Peyer's patch (tissue), 4 donors: ENCODE data around the gene LRP1-AS.

Experiments used
- POLR2A ChIP-seq, 2 donors: fragments of 450-650 bp; IDR thresholded peaks; one replicate each; pipeline ENCODE4 v1.5.1; 2017; ENCODE audit warnings: antibody characterized with exemption in 2 of 2, mild to moderate bottlenecking in 2 of 2, moderate library complexity in 2 of 2
- TF ChIP-seq, protein P1 (sequence below), 6 experiments: fragments of 450-650 bp in 4 of 6; fragments of 200-600 bp in 2 of 6; sonication (generic) in 1 of 6; IDR thresholded peaks; one replicate each; pipeline ENCODE4 v1.5.1; 2017 to 2019; ENCODE audit warnings: antibody characterized with exemption in 6 of 6, mild to moderate bottlenecking in 3 of 6, moderate library complexity in 1 of 6

DNA sequence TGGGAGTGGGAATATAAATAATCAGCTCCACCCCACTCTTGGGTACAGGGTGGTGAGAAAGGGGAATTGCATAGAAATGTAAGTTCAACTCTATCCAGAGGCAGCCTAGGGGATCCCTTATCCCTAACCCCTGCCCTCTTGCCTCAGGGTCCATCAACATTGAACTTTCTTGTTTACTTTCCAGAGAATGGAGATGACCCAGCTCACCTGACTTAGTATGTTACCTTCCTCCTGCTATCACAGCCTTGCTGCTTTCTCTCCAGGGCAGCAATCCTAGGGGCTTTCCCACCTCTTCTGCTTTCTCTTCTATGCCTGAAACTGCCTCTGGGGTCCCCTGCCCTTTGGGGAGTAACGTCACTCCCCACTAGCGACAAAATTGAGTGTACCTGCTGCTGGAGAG is 16.5 kb downstream of the LRP1-AS start:
- TF ChIP-seq, protein P1, sequence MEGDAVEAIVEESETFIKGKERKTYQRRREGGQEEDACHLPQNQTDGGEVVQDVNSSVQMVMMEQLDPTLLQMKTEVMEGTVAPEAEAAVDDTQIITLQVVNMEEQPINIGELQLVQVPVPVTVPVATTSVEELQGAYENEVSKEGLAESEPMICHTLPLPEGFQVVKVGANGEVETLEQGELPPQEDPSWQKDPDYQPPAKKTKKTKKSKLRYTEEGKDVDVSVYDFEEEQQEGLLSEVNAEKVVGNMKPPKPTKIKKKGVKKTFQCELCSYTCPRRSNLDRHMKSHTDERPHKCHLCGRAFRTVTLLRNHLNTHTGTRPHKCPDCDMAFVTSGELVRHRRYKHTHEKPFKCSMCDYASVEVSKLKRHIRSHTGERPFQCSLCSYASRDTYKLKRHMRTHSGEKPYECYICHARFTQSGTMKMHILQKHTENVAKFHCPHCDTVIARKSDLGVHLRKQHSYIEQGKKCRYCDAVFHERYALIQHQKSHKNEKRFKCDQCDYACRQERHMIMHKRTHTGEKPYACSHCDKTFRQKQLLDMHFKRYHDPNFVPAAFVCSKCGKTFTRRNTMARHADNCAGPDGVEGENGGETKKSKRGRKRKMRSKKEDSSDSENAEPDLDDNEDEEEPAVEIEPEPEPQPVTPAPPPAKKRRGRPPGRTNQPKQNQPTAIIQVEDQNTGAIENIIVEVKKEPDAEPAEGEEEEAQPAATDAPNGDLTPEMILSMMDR (IDR thresholded peaks at IDR 0.05) = no peak
- no peak for TF ChIP-seq POLR2A (IDR thresholded peaks at IDR 0.05)
